COR-L47 (cell line): ENCODE measurements around the gene WWOX.
"Not testable (repeated sequence)": the region's sequence is repeated elsewhere in the genome, so short reads cannot be mapped to it uniquely, and the experiment has no call there.

Source experiments
- DNase-seq: peaks from one replicate; lab custom pipeline; 2025; lab: John Stamatoyannopoulos, UW

Gene WWOX

GRCh38 chr16:79217375-79218011, 1118.0 kb downstream of the WWOX start:
- no peak for DNase-seq

- no peak for DNase-seq
Measured at GRCh38 chr16:79218351-79218750, 1118.9 kb downstream of the WWOX start.

GRCh38 chr16:79225994-79226393, 1126.5 kb downstream of the WWOX start:
- DNase-seq: not testable (repeated sequence)

GRCh38 chr16:79229361-79229760, 1129.9 kb downstream of the WWOX start:
- no peak for DNase-seq

GRCh38 chr16:79245700-79246099, 1146.2 kb downstream of the WWOX start:
- not testable (repeated sequence) for DNase-seq

GRCh38 chr16:79247386-79247785, 1147.9 kb downstream of the WWOX start:
- no peak for DNase-seq

- no peak for DNase-seq
Measured at GRCh38 chr16:79248351-79248750, 1148.9 kb downstream of the WWOX start.

- no peak for DNase-seq
Measured at GRCh38 chr16:79250502-79251098, 1151.1 kb downstream of the WWOX start.

GRCh38 chr16:79253100-79253631, 1153.7 kb downstream of the WWOX start:
- no peak for DNase-seq

- DNase-seq: no peak
Measured at GRCh38 chr16:79257953-79258490, 1158.6 kb downstream of the WWOX start.

GRCh38 chr16:79260890-79261289, 1161.4 kb downstream of the WWOX start:
- DNase-seq: not testable (repeated sequence)

- DNase-seq: no peak
Measured at GRCh38 chr16:79261481-79261940, 1162.1 kb downstream of the WWOX start.

- DNase-seq: no peak
Measured at GRCh38 chr16:79261944-79262552, 1162.6 kb downstream of the WWOX start.
